ENCODE data around the gene FAF1.
"Not testable (repeated sequence)": the region's sequence is repeated elsewhere in the genome, so short reads cannot be mapped to it uniquely, and the experiment has no call there.

GRCh38 chr1:50887555-50887954 lies 72.5 kb downstream of the FAF1 start:
- TF ChIP-seq CTCF (IDR thresholded peaks at IDR 0.05; ENCODE audit: insufficient read depth, low read length, poor library complexity, severe bottlenecking); EZH2phosphoT487 (conservative IDR thresholded peaks at IDR 0.05; ENCODE audit: low read length): not testable (repeated sequence)
